ENCODE results near the gene RIN2.

RIN2 gene

DNA sequence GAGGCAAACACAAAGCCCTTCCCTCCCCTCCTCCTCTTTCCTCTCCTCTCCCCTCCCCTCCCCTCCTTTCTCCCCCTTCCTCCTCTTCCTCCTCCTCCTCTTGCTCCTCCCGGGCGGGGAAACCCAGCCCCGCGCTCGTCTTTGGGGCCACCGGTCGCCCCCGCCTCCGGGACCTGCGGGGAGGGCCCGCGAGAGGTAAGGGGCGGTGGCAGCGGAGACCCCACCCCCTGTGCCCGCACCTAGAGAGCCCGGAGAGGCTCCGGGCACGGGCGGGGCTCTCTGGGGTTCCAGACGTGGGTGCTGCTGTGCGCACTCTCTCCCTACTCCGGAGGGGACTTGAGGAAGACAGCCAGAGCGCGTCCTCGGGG, at the start of gene RIN2:
RIN2 (plus strand) TSS at position 126 of the 368 bp plus-strand sequence. CDS start 131,344 bp downstream, outside the sequence.
- no peak for DNase-seq

GRCh38 chr20:19709635-19710335, 48.3 kb upstream of the RIN2 start:
- no peak for DNase-seq

DNA sequence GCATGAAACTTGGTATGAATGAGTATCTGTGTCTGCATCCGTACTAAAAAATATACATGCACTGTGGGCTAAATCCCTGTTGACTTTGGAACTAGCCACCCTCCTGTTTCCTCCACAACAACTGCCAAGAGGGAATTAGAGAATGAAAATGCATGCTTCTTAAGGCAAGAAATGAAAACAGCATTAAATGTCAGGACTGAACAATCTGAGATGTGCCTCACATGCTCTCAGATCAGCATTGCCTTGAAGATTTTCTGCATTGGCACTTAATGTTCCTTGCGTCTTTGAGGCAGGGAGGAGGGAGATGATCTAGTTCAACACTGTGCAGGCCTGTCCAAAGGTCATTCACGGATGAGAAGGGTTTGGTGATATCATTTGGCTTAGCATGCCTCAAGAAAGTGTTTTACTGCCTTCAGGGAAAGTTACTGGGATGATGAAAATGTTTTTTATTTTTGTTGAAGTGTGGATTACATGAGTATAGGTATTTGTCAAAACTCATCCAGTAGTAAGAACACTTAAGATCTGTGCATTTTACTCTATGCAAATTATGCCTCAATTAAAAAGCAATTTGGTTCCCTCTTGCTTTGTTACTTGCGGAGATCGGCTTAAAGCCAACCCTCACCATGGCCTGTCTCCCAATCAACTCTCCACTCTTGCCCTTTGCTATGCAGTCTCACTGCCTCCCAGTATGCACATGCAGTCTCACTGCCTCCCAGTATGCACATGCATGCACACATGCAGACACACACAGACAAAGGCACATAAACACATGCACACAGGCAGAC, 47.5 kb upstream of the RIN2 start:
- no peak for DNase-seq

GRCh38 chr20:19711126-19711525, 46.9 kb upstream of the RIN2 start:
- DNase-seq = no peak

DNA sequence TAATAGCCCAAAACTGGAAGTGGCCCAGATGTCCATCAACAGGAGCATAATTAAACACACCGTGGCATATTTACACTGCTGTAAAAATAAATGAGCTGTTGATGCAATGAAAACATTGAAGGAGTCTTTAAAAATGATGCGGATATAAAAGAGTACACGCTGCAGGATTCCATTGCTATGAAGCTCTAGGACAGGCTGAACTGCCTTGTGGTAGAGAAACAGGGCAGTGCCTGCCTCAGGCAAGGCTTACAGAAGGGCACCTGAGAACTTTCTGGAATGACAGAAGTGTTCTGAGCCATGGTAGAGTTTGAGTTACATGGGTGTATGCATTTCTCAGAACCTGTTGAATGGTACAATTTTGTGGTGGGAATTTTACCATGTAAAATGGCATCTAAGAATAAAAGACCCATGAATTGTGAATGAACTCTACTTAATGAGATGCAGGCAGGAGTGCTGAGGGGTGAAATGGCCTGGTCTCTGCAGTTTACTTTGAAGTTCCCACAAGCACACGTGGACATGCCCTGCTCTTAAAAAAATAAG, 45.3 kb upstream of the RIN2 start:
- DNase-seq = no peak

DNA sequence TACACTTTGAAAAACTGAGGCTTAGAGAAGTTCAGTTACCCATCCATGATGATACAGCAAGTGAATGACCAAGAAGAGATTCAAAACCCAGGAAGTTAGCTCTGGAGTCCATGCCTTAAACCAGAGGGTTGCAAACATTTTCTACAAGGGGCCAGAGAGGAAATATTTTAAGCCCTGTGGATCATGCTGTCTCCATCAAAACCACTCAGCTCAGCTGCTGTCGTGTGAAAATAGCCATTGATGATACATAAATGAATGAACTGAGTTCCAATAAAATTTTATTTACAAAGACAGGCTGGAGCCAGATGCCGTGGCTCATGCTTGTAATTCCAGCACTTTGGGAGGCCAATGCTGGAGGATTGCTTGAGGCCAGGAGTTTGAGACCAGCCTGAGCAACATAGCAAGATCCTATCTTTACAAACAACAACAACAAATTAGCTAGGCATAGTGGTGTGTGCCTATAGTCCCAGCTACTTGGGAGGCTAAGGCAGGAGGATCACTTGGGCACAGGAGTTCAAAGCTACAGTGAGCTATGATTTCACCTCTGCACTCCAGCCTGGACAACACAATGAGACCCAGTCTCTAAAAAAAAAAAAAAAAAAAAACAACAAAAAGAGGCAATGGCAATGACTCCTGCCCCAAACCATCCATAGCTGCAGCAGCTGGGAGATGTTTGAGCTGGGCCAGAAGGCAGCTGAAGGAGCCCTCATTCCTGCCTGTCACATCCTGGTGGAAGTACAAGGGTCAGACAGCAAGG, 44.1 kb upstream of the RIN2 start:
- peak; percentile 31 for DNase-seq

- DNase-seq = no peak
These were observed 43.5 kb upstream of the RIN2 start for GRCh38 chr20:19714579-19714840.

DNA sequence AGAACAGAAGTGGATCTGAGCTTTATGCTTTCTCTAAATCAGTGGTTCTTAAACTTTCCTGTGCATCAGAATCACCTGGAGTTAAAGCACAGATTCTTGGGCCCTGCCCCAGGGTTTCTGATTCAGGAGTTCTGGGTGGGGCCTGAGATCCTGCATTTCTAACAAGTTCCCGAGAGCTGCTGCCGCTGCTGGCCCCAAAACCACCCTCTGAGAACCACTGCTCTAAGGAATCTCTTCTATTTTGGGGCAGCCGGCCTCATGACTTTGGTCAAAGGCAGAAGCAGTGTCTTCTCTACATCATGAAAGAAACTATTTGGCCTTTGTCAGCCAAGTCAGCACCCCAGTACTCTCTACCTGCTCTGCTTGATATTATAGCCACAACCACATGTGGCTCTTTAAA, 42.1 kb upstream of the RIN2 start:
- DNase-seq = no peak

DNA sequence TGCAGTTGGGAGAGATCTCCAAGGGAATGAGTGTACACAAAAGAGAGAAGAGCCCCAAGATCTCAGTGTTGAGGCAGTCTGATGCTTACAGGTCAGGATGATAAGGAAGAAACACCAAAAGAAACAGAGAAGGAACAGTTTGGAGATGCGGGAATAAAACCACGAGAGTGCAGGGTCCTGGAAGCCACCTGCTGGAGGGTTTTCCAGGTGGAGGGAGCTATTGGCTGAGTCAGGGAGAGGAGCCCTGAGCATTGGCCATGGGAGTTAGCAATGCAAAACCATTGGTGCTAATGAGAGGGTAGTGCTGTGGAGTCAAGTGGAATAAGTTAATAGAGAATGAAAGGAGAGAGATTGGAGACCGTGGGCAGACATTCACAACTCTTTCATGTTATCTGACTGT, 39.2 kb upstream of the RIN2 start:
- DNase-seq = no peak

- no peak for DNase-seq
These were observed 37.1 kb upstream of the RIN2 start for GRCh38 chr20:19720991-19721390.

- DNase-seq = no peak
These were observed 35.0 kb upstream of the RIN2 start for GRCh38 chr20:19723051-19723450.

- no peak for DNase-seq
These were observed 34.1 kb upstream of the RIN2 start for GRCh38 chr20:19723813-19724430.

- DNase-seq = no peak
These were observed 32.7 kb upstream of the RIN2 start for GRCh38 chr20:19725373-19725772.

DNA sequence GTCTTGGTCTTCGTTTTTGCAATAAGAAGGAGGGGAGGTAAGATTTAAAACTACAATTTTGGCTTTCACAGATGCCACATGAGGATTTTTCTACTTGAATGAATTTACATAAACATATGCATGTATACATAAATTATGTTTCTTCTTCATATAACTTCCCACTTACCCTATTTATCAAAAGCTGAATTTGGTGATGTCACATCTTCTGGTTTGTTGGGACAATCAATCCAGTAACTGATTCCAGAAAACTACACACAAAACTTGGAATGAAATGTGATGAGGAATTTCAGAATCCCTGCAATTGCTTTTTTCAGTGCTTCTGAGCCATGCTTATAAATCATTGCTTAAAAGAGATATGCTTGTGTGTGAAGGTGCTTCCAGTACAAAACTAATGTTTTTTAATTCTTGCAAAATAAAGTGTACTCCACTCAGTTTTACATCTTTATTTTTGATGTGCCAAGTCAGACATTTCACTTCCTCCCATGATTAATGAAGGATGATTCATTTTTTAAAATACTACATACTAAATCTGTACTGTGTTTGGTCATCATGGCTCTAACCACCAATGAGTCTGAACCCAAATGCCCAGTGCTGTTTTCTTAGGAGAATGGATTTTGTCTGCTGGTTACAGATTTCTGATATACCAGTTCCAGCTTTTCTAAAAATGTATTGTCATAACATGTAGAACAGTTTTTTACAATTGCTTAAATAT, 32.1 kb upstream of the RIN2 start:
- no peak for DNase-seq

- no peak for DNase-seq
These were observed 30.7 kb upstream of the RIN2 start for GRCh38 chr20:19727251-19727847.

GRCh38 chr20:19729672-19730071, 28.4 kb upstream of the RIN2 start:
- DNase-seq = no peak

DNA sequence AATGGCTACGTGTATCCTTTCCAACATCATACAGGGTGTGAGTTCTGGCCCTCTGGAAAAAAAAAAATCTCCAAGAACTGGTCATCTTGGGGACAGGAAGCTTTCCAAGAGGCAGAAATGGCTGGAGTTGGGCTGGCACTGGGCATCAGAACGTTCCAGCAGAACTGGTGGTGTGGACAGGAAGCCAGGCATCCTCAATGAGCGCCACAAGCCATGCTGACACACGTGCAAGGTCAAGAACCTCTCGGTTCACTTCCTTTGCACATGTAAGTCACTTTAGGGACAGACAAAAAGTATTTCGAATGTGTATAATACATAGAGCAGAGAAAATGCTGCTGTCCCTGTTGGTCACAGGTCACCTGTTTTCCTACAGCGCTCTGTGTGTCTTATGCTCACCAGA, 27.4 kb upstream of the RIN2 start:
- no peak for DNase-seq

- DNase-seq = no peak
These were observed 23.2 kb upstream of the RIN2 start for GRCh38 chr20:19734811-19735210.

DNA sequence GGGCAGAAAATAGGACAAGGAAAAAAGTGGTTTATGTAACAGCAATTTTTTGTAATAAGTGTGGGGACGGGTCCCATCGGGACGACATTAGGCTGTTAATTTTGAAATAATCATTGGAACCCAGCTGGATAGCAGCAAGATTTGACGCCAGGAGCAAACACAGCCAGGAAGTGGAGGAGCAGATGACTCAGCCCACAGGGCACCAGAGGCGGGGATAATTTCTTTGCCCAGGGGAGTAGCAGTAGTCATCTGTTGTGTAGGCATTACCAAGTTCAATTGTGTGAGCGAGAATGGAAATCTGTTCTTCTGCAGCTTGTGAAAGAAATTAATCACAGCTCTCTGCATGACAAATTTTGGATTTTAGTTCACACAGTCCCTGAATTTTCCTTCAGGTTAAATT, 22.6 kb upstream of the RIN2 start:
- peak; percentile 81 for DNase-seq

GRCh38 chr20:19737025-19737424, 21.0 kb upstream of the RIN2 start:
- DNase-seq = peak; percentile 41

DNA sequence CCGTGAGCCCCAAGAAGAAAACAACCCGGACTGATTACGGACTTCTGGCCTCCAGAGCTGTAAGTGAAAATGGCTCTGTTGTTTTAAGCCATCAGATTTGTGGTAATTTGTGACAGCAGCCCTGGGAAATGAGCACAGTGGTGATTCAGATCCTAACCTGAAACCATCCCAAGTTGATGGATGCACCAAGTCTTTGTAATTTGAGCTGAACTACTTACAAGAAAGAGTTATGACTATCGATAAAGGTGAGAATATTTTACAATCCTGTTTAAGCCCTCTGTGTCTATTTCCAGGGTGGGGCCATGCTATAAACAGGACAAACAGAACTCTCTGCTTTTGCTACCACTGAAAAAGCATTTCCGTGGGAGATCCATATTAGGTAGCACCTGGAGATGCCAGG, 19.1 kb upstream of the RIN2 start:
- no peak for DNase-seq

DNA sequence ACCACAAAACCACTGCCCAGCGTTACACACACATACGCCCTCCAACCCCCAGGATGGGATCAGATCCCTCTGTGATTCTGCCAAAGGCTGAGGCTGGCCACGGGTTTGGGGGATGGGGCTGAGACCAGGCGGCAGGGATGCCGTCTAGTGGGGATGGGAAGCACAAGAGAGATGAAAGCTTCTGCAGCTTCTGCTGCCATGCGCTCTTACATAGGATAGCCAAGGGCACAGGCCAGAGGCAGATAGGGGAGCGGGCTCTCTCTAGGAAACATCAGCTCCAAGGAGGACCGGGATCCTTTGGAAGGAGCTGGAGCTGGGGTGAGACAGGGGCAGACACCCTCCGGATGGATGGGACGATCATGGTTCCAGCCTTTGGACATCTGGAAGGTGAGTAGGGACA, 18.7 kb upstream of the RIN2 start:
- no peak for DNase-seq

All from DMS53 (cell line).